Left hindlimb (tissue), 1 donor: ENCODE data around the gene PCYOX1L.

Experiments used
- DNase-seq: peaks from one replicate; pipeline ENCODE4 v3.0.0-alpha.2; 2018

PCYOX1L gene, protein sequence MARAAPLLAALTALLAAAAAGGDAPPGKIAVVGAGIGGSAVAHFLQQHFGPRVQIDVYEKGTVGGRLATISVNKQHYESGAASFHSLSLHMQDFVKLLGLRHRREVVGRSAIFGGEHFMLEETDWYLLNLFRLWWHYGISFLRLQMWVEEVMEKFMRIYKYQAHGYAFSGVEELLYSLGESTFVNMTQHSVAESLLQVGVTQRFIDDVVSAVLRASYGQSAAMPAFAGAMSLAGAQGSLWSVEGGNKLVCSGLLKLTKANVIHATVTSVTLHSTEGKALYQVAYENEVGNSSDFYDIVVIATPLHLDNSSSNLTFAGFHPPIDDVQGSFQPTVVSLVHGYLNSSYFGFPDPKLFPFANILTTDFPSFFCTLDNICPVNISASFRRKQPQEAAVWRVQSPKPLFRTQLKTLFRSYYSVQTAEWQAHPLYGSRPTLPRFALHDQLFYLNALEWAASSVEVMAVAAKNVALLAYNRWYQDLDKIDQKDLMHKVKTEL

DNA sequence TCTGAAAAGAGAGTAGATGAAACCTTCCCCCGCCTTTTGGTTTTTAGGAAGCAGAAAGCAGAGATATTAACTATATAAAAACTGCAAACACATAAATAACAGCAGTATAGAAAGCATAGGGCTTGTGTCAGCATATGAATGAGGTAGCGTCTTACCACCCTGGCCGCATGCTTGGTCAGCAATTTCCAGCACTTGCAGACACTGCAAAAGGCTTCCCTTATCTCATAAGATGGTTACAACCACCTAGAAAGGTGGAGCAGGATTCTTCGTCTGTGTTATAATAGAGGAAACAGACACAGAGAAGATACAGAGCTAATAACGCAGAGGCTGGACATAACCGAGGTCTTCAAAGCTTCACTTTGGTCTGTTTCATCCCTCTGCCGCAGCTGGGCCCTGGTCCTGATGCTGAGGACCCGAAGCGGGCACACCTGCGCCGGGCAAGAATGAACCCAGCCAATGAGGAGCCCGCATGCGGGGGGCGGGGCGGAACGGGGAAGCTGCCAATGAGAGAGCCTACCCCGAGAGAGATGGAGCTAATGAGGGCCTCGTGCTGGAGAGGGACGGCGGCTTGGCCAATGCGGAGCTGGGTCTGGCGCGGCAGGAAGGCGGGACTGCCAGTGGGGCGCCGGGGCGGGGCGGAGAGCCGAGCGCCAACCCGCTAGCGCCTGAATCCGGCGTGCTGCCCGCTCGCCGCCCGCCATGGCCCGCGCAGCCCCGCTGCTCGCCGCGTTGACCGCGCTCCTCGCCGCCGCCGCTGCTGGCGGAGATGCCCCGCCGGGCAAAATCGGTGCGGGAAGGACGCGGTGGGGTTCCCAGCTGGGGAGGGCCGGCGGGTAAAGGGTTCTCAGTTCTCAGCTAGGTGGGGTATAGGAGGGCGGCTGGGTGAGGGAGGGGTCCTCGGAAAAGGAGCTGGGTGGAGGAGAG lies at the start of gene PCYOX1L:
TSS of gene PCYOX1L (plus strand) at position 677 of the 924 bp plus-strand sequence. CDS start at position 700, 23 bp downstream.
- peak; percentile 97 for DNase-seq

DNA sequence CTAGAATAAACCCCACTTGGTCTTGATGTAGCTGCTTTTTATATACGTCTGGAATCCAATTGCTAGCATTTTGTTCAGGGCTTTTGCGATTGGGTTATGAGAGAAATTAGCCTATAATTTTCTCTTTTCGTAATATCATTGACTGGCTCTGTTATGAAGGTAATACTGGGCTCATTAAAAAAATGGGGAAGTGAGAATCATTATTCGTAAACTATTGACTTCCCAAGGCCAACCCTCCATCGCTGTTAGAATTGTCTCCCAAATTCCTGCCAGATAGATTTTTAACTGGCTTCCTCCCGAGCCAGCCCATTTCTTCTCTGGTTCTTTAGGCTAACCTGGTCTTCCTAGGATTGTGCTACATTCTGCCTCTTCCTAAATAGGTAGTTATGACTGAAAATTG lies 48.5 kb upstream of the PCYOX1L start:
- DNase-seq, result no peak

DNA sequence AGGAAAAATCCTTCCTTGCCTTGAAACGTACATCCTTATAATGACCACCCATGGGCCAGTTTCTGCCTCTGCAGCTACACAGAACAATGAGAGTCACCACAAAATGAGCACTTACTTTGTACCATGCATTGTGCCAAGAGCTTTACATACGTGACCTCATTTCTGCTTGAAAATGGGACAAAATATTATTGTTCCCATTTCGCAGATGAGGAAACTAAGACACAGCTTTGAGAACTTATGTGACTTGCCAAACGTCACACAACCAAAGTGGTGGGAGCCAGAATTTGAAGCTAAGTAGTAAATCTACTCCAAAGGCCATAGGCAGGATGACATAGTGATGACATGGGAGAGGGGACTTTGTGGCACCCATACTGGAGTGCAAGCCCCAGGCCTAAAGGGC lies 47.4 kb upstream of the PCYOX1L start:
- no peak for DNase-seq

GRCh38 chr5:149310947-149311658 lies 46.7 kb upstream of the PCYOX1L start:
- DNase-seq, result no peak

GRCh38 chr5:149313151-149313841 lies 44.5 kb upstream of the PCYOX1L start:
- DNase-seq, result no peak

DNA sequence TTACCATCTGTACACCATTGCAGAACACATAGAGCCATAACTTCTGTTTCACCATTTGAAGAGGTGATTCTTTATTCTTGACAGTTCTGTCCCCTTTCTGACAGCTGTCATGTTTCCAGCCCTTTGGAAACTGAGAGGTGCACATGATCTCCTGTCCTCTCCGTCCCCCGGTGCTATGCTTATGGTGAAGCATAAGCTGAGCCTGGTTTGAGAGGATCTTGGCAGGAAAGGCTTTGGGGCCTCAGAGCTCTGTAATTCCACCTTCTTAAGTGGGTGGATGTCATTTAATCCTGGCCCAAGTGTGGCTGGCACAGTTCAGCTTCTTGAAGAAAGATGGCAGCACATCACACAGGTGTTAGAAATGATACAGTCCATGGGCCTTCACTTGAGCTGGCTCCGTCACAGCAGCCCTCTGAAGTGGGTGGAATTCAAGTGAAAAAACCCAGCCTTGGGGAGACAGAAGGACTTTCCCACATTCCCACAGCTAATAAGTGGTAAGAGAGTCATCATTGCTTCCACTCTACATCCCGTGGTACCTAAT lies 43.2 kb upstream of the PCYOX1L start:
- DNase-seq, result no peak

- no peak for DNase-seq
Observed at GRCh38 chr5:149315753-149316152, 42.1 kb upstream of the PCYOX1L start.

- no peak for DNase-seq
Observed at GRCh38 chr5:149317281-149318048, 40.4 kb upstream of the PCYOX1L start.

DNA sequence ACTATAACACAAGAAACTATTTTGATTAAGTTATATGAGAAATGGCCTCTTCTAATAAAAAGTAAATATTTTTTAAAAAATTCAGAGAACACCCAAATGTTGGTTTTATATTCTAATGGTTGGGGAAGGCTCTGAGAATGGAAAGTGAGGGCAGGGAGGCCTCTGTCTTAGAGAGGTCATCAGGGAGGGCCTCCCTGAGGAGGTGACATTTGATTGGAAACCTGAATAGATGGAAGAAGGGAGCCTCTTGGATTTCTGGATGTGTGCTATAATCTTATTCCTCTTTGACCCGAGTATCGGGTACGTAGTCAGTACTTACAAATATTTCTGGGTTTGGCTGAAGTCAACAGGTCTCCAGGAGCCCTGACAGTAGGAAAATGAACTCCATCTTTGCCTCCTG lies 38.7 kb upstream of the PCYOX1L start:
- DNase-seq, result no peak

DNA sequence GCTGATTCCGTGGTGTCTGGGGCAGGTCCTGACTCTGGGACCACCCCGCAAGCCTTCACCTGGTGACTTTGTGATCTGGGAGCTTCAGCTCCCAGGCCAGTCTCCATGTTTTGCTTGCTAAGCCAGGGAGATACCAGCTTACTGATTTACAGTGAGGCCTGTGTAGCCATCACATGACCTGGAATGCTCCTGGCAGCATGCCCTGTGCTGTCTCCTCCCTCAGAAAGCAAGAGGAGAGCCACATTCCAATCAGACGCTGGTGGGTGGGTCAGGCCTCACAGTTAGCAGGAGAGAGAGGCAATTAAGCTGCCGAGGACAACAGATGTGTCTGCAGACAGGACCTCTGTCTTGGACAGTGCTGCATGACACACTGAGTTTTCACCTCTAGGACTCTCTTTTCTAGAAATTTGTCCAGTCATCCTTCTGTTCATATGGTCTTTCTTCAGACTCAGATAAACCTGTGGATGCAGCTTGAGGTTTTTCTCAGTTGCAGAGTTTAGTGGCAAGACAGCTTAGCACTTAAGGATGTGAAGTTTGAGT lies 37.0 kb upstream of the PCYOX1L start:
- DNase-seq, result peak; percentile 85

- DNase-seq, result no peak
Observed at GRCh38 chr5:149322518-149322917, 35.3 kb upstream of the PCYOX1L start.

GRCh38 chr5:149323210-149323609 lies 34.6 kb upstream of the PCYOX1L start:
- DNase-seq, result no peak

DNA sequence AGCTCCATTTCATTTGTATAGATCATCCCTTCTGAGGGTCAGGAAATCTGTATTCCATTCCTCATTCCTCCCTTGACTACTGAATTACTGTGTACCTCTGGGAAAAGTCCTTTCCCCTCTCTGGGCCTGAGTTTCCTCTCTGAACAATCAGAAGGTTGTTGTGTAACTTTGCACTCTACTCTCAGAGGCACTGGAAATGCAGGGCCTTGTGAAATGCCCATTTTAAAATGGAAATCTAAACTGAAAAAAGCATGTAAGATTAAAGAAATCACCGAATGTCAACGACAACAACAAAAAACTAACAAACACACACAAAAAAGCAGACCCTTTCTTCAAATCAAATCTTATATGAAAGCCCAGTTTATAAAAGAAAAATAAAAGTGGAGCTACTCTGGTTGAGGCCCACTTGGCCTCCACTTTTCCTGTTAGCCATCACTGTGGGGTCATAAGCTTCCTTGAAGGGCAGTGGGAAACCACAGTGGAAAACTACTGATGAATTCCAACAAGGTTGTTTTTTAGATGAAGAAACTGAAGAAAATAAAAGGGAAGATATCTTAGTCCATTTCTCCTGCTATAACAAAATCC lies 34.1 kb upstream of the PCYOX1L start:
- DNase-seq, result no peak

DNA sequence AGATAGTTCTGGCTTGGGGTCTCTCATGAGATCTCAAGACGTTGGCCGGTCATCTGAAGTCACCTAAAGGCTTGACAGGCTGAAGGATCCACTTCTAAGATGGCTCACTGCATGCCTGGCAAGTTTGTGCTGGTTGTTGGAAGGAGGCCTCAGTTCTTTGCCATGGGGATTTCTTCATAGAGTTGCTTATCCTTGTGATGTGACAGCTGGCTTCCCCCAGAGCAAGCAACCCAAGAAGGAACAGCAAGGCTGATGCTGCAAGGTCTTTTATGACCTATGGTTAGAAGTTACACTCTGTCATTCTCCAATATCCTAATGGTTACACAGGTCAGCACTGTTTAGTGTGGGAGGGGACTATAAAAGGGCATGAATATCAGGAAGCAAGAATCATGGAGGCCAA lies 33.2 kb upstream of the PCYOX1L start:
- DNase-seq, result no peak

DNA sequence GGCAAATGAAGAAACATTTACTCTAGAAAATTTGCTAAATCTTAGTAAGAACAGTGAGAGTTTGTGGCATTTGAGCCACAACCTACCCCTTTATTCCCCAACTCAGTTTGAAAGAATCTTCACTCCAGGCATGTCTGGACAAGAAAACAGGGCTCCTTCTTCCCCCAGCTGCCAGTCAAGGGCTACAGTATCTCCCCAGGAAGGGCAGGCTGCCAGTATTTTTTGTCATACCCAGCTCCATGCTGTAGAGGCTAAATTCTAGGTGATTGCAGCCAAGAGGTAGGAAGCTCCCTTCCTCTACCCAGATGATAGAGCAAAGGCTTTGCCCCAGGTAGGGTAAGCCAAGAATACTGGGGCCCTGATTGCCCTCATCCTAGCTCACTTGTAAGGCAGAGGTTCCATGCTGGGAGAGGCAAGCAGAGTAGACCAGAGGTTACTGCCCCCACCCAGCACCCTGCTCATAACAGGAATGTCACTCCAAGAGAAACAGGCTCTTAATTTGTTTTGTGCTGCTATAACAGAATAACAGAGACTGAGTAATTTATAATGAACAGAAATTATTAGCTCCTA lies 32.6 kb upstream of the PCYOX1L start:
- no peak for DNase-seq

DNA sequence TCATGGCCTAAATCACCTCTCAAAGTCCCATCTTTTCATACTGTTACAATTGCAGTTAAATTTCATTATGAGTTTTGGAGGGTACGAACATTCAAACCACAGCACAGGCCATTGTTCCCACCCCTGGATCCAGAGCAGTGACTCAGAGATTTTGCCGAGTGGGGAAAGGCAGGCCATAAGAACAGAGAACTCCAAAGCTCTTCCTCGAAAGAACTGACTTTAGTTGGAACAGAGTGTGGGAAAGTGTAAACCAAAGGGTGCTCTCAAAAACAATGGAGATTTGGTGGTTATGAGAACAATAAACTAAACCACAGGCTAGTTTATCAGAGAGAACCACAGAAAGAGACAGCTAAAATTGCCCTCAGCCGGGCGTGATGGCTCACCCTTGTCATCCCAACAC lies 32.0 kb upstream of the PCYOX1L start:
- no peak for DNase-seq

- DNase-seq, result no peak
Observed at GRCh38 chr5:149326611-149327010, 31.2 kb upstream of the PCYOX1L start.

- no peak for DNase-seq
Observed at GRCh38 chr5:149328177-149328576, 29.7 kb upstream of the PCYOX1L start.

DNA sequence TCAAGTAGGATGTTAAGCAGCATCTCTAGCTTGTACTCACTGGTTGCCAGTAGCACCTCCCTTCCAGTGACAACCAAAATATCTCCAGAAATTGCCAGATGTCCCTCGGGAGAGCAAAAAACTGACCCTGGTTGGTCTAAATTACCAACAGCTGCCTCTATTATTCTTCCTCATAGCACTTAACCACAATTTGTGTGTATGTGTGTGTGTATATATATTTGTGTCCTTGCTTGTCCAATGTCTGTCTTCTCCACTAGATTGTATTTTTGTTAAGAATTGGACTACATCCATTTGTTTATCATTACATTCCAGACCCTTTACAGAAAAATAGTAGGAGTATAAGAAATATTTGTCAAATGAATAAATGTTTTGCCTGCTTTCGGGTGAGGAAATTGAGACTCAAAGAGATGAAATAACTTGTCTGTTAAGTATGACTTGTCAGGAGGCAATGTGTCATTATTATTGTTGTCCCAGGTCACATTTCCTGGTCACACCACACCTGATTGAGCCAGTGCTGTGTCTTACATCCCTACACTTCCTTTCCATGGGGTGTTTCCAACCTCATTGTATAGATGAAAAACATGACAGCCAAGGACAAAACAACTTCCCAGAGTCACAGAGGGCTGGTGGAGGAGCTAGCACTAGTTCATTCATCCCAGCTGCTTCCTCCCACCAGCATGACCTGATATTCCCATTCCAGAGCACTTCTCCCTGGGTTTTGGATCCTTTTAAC lies 24.0 kb upstream of the PCYOX1L start:
- DNase-seq, result no peak
